ENCODE results near the gene SLIT3.

The SLIT3 gene

GRCh38 chr5:169343766-169344165 lies 42.8 kb upstream of the SLIT3 start:
- Histone ChIP-seq H3K9me3 (ENCODE audit: control insufficient read depth, low read length) (no peaks in the 10 kb centered on the region), H3K27me3 (ENCODE audit: control insufficient read depth, insufficient read depth, low read length) (no peaks in the 10 kb centered on the region), H3K9ac (no peak overlapping the region), H3K4me3 (ENCODE audit: low read depth, low read length) (no peak overlapping the region), H3K4me2 (ENCODE audit: low read length) (no peak overlapping the region), H3K27ac (no peak overlapping the region), H3K79me2 (no peaks in the 10 kb centered on the region), H3K4me1 (no peaks in the 10 kb centered on the region), H2AFZ (peak overlapping the region; percentile 8), H3K36me3 (ENCODE audit: control insufficient read depth, insufficient read depth, low read length) (no peaks in the 10 kb centered on the region)
- TF ChIP-seq CTCF (IDR thresholded peaks at IDR 0.05), result no peak

- Histone ChIP-seq H3K4me3 (ENCODE audit: low read depth, low read length) (no peak overlapping the region), H3K27me3 (ENCODE audit: control insufficient read depth, insufficient read depth, low read length) (no peaks in the 10 kb centered on the region), H3K4me2 (ENCODE audit: low read length) (no peak overlapping the region), H3K79me2 (no peaks in the 10 kb centered on the region), H3K4me1 (no peaks in the 10 kb centered on the region), H2AFZ (no peak overlapping the region), H3K9me3 (ENCODE audit: control insufficient read depth, low read length) (no peaks in the 10 kb centered on the region), H3K9ac (no peak overlapping the region), H3K27ac (no peak overlapping the region), H3K36me3 (ENCODE audit: control insufficient read depth, insufficient read depth, low read length) (no peaks in the 10 kb centered on the region)
- TF ChIP-seq CTCF (IDR thresholded peaks at IDR 0.05), result no peak
Observed at GRCh38 chr5:169341556-169341955, 40.6 kb upstream of the SLIT3 start.

GRCh38 chr5:169339869-169340268 lies 38.9 kb upstream of the SLIT3 start:
- no peak overlapping the region for H3K27ac ChIP-seq
- no peaks in the 10 kb centered on the region for H3K9me3 ChIP-seq (ENCODE audit: control insufficient read depth, low read length)
- no peak for TF ChIP-seq CTCF (IDR thresholded peaks at IDR 0.05)
- H3K36me3 ChIP-seq (ENCODE audit: control insufficient read depth, insufficient read depth, low read length), result no peaks in the 10 kb centered on the region
- no peak overlapping the region for H3K4me3 ChIP-seq (ENCODE audit: low read depth, low read length)
- no peak overlapping the region for H3K9ac ChIP-seq
- H2AFZ ChIP-seq, result no peak overlapping the region
- H3K4me2 ChIP-seq (ENCODE audit: low read length), result no peak overlapping the region
- no peaks in the 10 kb centered on the region for H3K4me1 ChIP-seq
- H3K27me3 ChIP-seq (ENCODE audit: control insufficient read depth, insufficient read depth, low read length), result no peaks in the 10 kb centered on the region
- H3K79me2 ChIP-seq, result no peaks in the 10 kb centered on the region

- H3K9ac ChIP-seq, result no peak overlapping the region
- no peak for TF ChIP-seq CTCF (IDR thresholded peaks at IDR 0.05)
- H3K27ac ChIP-seq, result no peak overlapping the region
Observed at GRCh38 chr5:169336242-169336641, 35.3 kb upstream of the SLIT3 start.

GRCh38 chr5:169335806-169336205 lies 34.9 kb upstream of the SLIT3 start:
- no peaks in the 10 kb centered on the region for H3K79me2 ChIP-seq
- H3K27ac ChIP-seq, result no peak overlapping the region
- no peaks in the 10 kb centered on the region for H3K4me1 ChIP-seq
- H3K9me3 ChIP-seq (ENCODE audit: control insufficient read depth, low read length), result no peaks in the 10 kb centered on the region
- H3K36me3 ChIP-seq (ENCODE audit: control insufficient read depth, insufficient read depth, low read length), result no peaks in the 10 kb centered on the region
- no peak overlapping the region for H3K4me2 ChIP-seq (ENCODE audit: low read length)
- no peak overlapping the region for H3K9ac ChIP-seq
- H2AFZ ChIP-seq, result no peak overlapping the region
- H3K4me3 ChIP-seq (ENCODE audit: low read depth, low read length), result no peak overlapping the region
- H3K27me3 ChIP-seq (ENCODE audit: control insufficient read depth, insufficient read depth, low read length), result no peaks in the 10 kb centered on the region
- no peak for TF ChIP-seq CTCF (IDR thresholded peaks at IDR 0.05)

More at GRCh38 chr5:169336242-169336641, 35.3 kb upstream of the SLIT3 start:
- Histone ChIP-seq H3K9me3 (ENCODE audit: control insufficient read depth, low read length) (no peaks in the 10 kb centered on the region), H3K36me3 (ENCODE audit: control insufficient read depth, insufficient read depth, low read length) (no peaks in the 10 kb centered on the region), H2AFZ (no peak overlapping the region), H3K4me1 (no peaks in the 10 kb centered on the region), H3K27me3 (ENCODE audit: control insufficient read depth, insufficient read depth, low read length) (no peaks in the 10 kb centered on the region), H3K4me3 (ENCODE audit: low read depth, low read length) (no peak overlapping the region), H3K4me2 (ENCODE audit: low read length) (no peak overlapping the region), H3K79me2 (no peaks in the 10 kb centered on the region)
